A673 (cell line): ENCODE data around the gene SETX. TPM values are rescaled to one million over a fixed set of nuclear protein-coding genes. Genes with fewer than 3 reads are reported as not detected.

Source experiments
- BruUV-seq: library from RNA; stranded (reverse); fragments of 400-500 nt; replicated peaks from 2 replicates; lab custom pipeline; 2021; lab: Mats Ljungman, UMichigan
- CTCF ChIA-PET: fragments of 300-600 bp; sonication (Branson Sonifier 250); formaldehyde crosslinking; loops from one replicate; lab custom pipeline; 2022; ENCODE audit warnings: antibody characterized with exemption; lab: Charles Lee
- POLR2A ChIA-PET: fragments of 300-600 bp; sonication (Branson Sonifier 250); formaldehyde crosslinking; loops from one replicate; lab custom pipeline; 2022; ENCODE audit warnings: antibody characterized with exemption; ENCODE audit not compliant: low non-redundant PET; lab: Charles Lee
- DNase-seq: peaks from one replicate; pipeline ENCODE4 v3.0.0-alpha.2; 2015; ENCODE audit warnings: low spot score
- H3K27ac ChIP-seq: fragments of 200-600 bp; sonication (generic); 2 replicates; pipeline ENCODE4 v1.5.1; 2016; ENCODE audit warnings: mixed run types, low read depth, mild to moderate bottlenecking, mixed read lengths, antibody characterized with exemption, low read length; ENCODE audit not compliant: poor library complexity, severe bottlenecking
- H3K27me3 ChIP-seq: fragments of 200-600 bp; sonication (generic); replicated peaks from 2 replicates; pipeline ENCODE4 v1.6.1; 2017; ENCODE audit warnings: mixed run types, low read depth, mild to moderate bottlenecking, mixed read lengths, antibody characterized with exemption, low read length; ENCODE audit not compliant: insufficient read depth, poor library complexity
- H3K36me3 ChIP-seq: fragments of 200-600 bp; sonication (generic); 2 replicates; pipeline ENCODE4 v1.6.1; 2016; ENCODE audit warnings: mixed run types, mild to moderate bottlenecking, mixed read lengths, antibody characterized with exemption, low read length; ENCODE audit not compliant: insufficient read depth, poor library complexity, severe bottlenecking
- H3K4me1 ChIP-seq: fragments of 200-600 bp; sonication (generic); 2 replicates; pipeline ENCODE4 v1.6.1; 2017; ENCODE audit warnings: mixed run types, mild to moderate bottlenecking, mixed read lengths, antibody characterized with exemption, low read length; ENCODE audit not compliant: insufficient read depth, poor library complexity, severe bottlenecking
- H3K4me3 ChIP-seq: fragments of 200-600 bp; sonication (generic); 2 replicates; pipeline ENCODE4 v1.5.1; 2016; ENCODE audit warnings: low read depth, mixed run types, mild to moderate bottlenecking, mixed read lengths, low read length; ENCODE audit not compliant: poor library complexity, severe bottlenecking
- H3K9me3 ChIP-seq: fragments of 200-600 bp; sonication (generic); 2 replicates; pipeline ENCODE4 v1.6.1; 2016; ENCODE audit warnings: mixed run types, low read depth, mild to moderate bottlenecking, mixed read lengths, antibody characterized with exemption, low read length; ENCODE audit not compliant: poor library complexity, severe bottlenecking
- CTCF ChIP-seq: fragments of 300-800, 200-600 bp; sonication (generic); conservative IDR thresholded peaks from 2 replicates; pipeline ENCODE4 v1.5.1; 2017; ENCODE audit warnings: low read depth, mild to moderate bottlenecking, antibody characterized with exemption, low read length, moderate library complexity, mixed read lengths
- EZH2 ChIP-seq: fragments of 200-600 bp; sonication (generic); IDR thresholded peaks from 2 replicates; pipeline ENCODE4 v1.6.1; 2017; ENCODE audit warnings: borderline replicate concordance, low read depth, mild to moderate bottlenecking, mixed read lengths, antibody characterized with exemption, low read length; ENCODE audit not compliant: poor library complexity, severe bottlenecking
- intact Hi-C: fragments of 100-400 bp; cut with micrococcal nuclease; formaldehyde crosslinking; loops from one replicate; pipeline ENCODE4 v1.10.0; 2022; ENCODE audit not compliant: unreplicated experiment
- total RNA-seq: library from RNA; stranded (reverse); gene quantifications from 2 replicates; pipeline ENCODE4 v1.2.3, GENCODE V29; 2021

SETX gene
- total RNA-seq, 1 experiment from 2014 or later = 41.4 TPM

DNA sequence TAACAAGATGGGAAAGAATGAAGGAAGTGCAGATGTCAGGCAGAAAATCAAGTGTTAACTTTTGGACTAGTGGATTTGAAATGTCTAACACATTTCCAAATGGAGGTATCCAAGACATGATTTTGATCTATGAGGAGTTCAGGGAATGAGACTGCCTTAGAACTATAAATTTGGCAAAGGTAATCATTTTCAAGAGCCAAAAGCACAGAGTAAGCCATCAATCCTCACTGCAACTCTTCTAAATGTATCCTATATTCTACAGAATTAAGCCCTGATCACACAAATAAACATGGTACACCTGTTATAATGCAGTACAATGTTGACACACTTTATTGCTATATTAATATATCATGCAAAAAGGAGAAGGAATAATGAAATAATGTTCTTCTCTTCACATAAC lies 55.6 kb downstream of the SETX start:
- TF ChIP-seq CTCF = no peak
- no peak for TF ChIP-seq EZH2
- Histone ChIP-seq H3K27ac (no peak overlapping the region), H3K27me3 (no peaks in the 10 kb centered on the region), H3K4me1 (no peaks in the 10 kb centered on the region), H3K36me3 (peaks cover 81% of the 10 kb centered on the region), H3K9me3 (no peaks in the 10 kb centered on the region), H3K4me3 (no peak overlapping the region)
- ChIA-PET CTCF (no interaction called here), POLR2A (no interaction called here)
- BruUV-seq = no TSS peak
- DNase-seq = no peak
- intact Hi-C loops = no loop called here

DNA sequence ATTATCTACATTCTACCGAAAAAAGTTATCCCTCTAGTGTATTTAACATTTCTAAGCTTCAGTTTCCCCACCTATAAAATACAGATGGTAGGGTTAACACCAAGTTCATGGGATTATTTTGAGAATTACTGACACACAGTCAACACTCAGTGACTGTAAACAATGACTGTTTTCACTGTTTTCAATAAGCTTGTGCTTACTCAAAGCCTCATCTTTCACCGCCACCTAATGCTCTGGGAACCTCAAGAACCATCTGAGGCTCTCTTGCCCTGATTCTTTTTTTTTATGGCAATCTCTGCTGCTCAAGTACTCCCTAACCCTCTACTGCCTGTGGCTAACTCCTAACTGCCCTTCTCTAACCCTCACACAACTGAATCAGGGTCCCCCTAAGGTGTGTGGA lies 59.6 kb downstream of the SETX start:
- Histone ChIP-seq H3K36me3 (peaks cover 67% of the 10 kb centered on the region), H3K4me1 (no peaks in the 10 kb centered on the region), H3K27ac (no peak overlapping the region), H3K9me3 (no peaks in the 10 kb centered on the region), H3K4me3 (no peak overlapping the region), H3K27me3 (no peaks in the 10 kb centered on the region)
- no TSS peak for BruUV-seq
- no peak for DNase-seq
- TF ChIP-seq CTCF = no peak
- no peak for TF ChIP-seq EZH2
- ChIA-PET POLR2A (no interaction called here), CTCF (no interaction called here)
- intact Hi-C loops = no loop called here

GRCh38 chr9:132293145-132293721 lies 61.6 kb downstream of the SETX start:
- H3K4me3 ChIP-seq = no peak overlapping the region
- H3K27me3 ChIP-seq = no peaks in the 10 kb centered on the region
- no peak for DNase-seq
- peaks cover 51% of the 10 kb centered on the region for H3K36me3 ChIP-seq
- H3K27ac ChIP-seq = no peak overlapping the region
- CTCF ChIA-PET = no interaction called here
- intact Hi-C loops = no loop called here
- no peaks in the 10 kb centered on the region for H3K9me3 ChIP-seq
- no peaks in the 10 kb centered on the region for H3K4me1 ChIP-seq
- POLR2A ChIA-PET = no interaction called here
- TF ChIP-seq CTCF (no peak), EZH2 (no peak)
- BruUV-seq = no TSS peak
